Activated T-cell treated with anti-CD3 and anti-CD28 coated beads, Interleukin-2, amount 50 U/mL, for 24 hours (primary cell): ENCODE measurements around the gene OOSP2.
"Not testable (repeated sequence)": the region's sequence is repeated elsewhere in the genome, so short reads cannot be mapped to it uniquely, and the experiment has no call there.

Experiments used
- DNase-seq: peaks from one replicate; pipeline ENCODE4 v3.0.0-alpha.2; 2020
- H3K27ac Mint-ChIP-seq: 2 replicates; pipeline ENCODE4 v1.8.0; 2020; ENCODE audit warnings: mild to moderate bottlenecking, mixed read lengths
- H3K27me3 Mint-ChIP-seq: 2 replicates; pipeline ENCODE4 v1.8.0; 2020; ENCODE audit warnings: mixed read lengths
- H3K36me3 Mint-ChIP-seq: 2 replicates; pipeline ENCODE4 v1.8.0; 2020; ENCODE audit warnings: low read depth, mixed read lengths
- H3K4me1 Mint-ChIP-seq: 2 replicates; pipeline ENCODE4 v1.8.0; 2020; ENCODE audit warnings: low read depth, mixed read lengths
- H3K4me3 Mint-ChIP-seq: 2 replicates; pipeline ENCODE4 v1.8.0; 2020; ENCODE audit warnings: mild to moderate bottlenecking, moderate library complexity, mixed read lengths
- H3K9me3 Mint-ChIP-seq: 2 replicates; pipeline ENCODE4 v1.8.0; 2020; ENCODE audit warnings: mixed read lengths

Gene OOSP2, protein sequence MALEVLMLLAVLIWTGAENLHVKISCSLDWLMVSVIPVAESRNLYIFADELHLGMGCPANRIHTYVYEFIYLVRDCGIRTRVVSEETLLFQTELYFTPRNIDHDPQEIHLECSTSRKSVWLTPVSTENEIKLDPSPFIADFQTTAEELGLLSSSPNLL

DNA sequence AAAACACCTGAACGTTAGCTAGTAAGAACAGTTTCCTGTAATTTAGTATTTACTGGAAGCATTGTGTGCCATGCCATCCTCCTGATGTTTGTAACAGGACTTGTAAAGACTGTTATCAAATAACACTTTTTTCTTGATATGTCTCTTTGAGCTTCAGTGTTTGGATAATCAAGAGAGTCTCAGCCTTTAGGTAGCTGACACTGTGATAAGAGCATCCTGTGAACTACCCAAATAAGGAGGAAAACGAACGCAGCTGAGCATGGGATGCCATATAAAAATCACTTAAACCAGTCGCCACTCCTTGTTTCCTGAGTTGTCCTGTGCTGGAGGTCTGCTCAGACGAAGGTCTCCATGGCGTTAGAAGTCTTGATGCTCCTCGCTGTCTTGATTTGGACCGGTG is at the start of gene OOSP2:
Gene OOSP2, plus strand, starts transcription at position 301 of the 400 bp plus-strand sequence. Its CDS starts 51 bp downstream, at position 352.
- Mint-ChIP-seq H3K36me3 (no peaks in the 10 kb centered on the region), H3K4me3 (no peak within 1 kb of the TSS), H3K27me3 (no peaks in the 10 kb centered on the region), H3K9me3 (no peaks in the 10 kb centered on the region), H3K27ac (no peak within 1 kb of the TSS), H3K4me1 (no peaks in the 10 kb centered on the region)
- no peak for DNase-seq

DNA sequence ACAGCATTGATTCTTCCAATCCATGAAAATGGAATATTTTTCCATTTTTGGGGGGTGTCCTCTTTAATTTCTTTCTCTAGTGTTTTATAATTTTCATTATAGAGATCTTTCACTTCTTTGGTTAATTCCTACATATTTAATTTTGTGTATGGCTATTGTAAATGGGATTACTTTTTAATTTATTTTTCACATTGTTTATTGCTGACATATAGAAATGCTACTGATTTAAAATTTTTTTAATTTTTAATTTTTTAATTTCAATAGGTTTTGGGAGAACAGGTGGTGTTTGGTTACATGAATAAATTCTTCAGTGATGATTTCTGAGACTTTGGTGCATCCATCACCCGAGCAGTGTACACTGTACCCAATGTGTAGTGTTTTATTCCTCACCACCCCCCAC is 49.8 kb upstream of the OOSP2 start:
- Mint-ChIP-seq H3K27me3 (peaks cover 12% of the 10 kb centered on the region), H3K36me3 (no peaks in the 10 kb centered on the region)
- no peak for DNase-seq

DNA sequence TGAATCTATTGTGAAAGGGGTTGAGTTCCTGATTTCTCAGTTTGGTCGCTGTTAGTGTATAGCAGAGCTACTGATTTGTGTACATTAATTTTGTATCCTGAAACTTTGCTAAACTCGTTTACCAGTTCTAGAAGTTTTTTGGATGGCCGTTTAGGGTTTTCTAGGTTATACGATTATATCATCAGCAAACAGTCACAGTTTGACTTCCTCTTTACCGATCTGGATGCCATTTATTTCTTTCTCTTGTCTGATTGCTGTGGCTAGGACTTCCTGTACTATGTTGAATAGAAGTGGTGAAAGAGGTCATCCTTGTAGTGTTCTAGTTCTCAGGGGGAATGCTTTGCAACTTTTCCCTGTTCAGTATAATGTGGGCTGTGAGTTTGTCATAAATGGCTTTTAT is 47.8 kb upstream of the OOSP2 start:
- no peaks in the 10 kb centered on the region for H3K36me3 Mint-ChIP-seq
- H3K27ac Mint-ChIP-seq: no peak overlapping the region
- H3K27me3 Mint-ChIP-seq: peaks cover 7% of the 10 kb centered on the region
- H3K9me3 Mint-ChIP-seq: peaks cover 17% of the 10 kb centered on the region
- H3K4me3 Mint-ChIP-seq: no peak overlapping the region
- no peaks in the 10 kb centered on the region for H3K4me1 Mint-ChIP-seq
- no peak for DNase-seq

More for the DNA sequence above, 49.8 kb upstream of the OOSP2 start:
- Mint-ChIP-seq H3K27ac (no peak overlapping the region), H3K4me1 (no peaks in the 10 kb centered on the region), H3K4me3 (no peak overlapping the region), H3K9me3 (peaks cover 17% of the 10 kb centered on the region)

DNA sequence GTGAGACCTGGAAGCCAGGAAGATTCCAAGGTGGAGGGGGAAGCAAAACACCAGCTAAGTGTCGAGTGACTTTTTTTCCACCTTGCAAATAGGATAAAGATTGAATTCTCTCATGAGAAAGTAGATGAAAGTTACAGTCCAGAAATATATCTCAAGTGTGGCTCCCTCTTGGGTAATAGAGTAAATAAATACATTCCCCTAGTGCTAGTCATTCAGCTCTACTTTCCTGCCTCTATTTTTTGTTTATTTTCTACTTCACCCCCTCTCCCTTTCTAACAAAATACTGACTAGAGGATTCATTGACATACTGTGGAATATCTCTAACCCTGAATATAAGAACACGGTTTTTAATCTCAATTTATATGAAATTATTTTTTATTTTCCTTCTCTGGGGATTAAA is 42.4 kb upstream of the OOSP2 start:
- no peak for DNase-seq
- no peaks in the 10 kb centered on the region for H3K36me3 Mint-ChIP-seq
- no peak overlapping the region for H3K27ac Mint-ChIP-seq
- H3K9me3 Mint-ChIP-seq: no peaks in the 10 kb centered on the region
- peaks cover 27% of the 10 kb centered on the region for H3K27me3 Mint-ChIP-seq
- no peak overlapping the region for H3K4me3 Mint-ChIP-seq
- no peaks in the 10 kb centered on the region for H3K4me1 Mint-ChIP-seq

DNA sequence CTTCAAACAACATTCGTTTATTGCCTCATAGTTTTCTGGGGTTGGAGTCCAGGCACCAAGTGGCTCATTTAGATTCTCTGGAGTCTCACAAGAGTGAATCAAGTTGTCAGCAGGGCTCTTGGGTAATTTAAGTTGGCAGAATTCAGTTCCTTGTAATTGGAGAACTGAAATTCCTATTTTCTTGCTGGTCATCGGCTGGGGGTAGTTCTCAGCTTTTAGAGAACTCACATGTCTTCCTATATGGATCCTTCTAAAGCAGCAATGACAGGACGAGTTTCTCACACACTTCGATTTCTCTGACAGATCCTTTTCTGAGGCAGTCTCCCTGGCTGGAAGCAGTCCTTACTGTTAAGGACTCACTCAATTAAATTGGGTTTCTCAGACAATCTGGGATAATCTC is 40.5 kb upstream of the OOSP2 start:
- Mint-ChIP-seq H3K36me3 (no peaks in the 10 kb centered on the region), H3K4me3 (no peak overlapping the region), H3K4me1 (no peaks in the 10 kb centered on the region), H3K9me3 (no peaks in the 10 kb centered on the region), H3K27me3 (peaks cover 30% of the 10 kb centered on the region), H3K27ac (no peak overlapping the region)
- DNase-seq: no peak

DNA sequence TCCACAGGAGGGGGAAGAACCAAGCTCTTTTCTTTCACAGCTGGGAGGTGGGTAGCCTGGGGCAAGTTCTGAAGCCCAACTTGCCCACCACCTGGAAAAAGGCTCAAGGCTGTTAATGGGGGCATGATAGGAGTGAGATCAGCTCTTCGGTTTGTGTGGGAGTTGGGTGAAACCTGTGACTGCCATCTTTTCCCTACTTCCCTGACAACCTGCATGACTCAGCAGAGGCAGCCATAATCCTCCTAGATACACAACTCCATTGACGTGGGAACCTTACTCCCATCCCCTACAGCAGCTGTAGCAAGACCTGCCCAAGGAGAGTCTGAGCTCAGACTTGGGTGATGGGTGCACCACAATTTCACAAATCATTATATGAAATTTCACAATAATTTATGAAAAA is 36.5 kb upstream of the OOSP2 start:
- no peaks in the 10 kb centered on the region for H3K9me3 Mint-ChIP-seq
- no peak for DNase-seq
- H3K36me3 Mint-ChIP-seq: no peaks in the 10 kb centered on the region
- H3K27me3 Mint-ChIP-seq: peaks cover 19% of the 10 kb centered on the region
- no peak overlapping the region for H3K4me3 Mint-ChIP-seq
- no peak overlapping the region for H3K27ac Mint-ChIP-seq
- no peaks in the 10 kb centered on the region for H3K4me1 Mint-ChIP-seq

DNA sequence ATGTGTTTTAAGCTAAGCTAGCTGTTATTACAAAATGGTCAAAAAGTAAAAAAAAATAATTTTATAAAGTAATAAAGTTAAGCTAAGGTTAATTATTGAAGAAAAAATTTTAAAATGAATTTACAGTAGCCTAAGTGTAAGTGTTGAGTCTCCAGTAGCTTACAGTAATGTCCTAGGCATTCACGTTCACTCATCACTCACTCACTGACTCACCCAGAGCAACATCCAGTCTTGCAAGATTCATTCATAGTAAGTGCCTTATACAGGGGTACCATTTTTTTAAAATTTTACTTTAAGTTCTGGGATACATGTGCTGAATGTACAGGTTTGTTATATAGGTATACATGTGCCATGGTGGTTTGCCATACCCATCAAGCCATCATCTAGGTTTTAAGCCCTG is 34.8 kb upstream of the OOSP2 start:
- H3K4me3 Mint-ChIP-seq: no peak overlapping the region
- no peaks in the 10 kb centered on the region for H3K9me3 Mint-ChIP-seq
- no peaks in the 10 kb centered on the region for H3K36me3 Mint-ChIP-seq
- DNase-seq: no peak
- no peak overlapping the region for H3K27ac Mint-ChIP-seq
- H3K27me3 Mint-ChIP-seq: peaks cover 22% of the 10 kb centered on the region
- H3K4me1 Mint-ChIP-seq: no peaks in the 10 kb centered on the region

DNA sequence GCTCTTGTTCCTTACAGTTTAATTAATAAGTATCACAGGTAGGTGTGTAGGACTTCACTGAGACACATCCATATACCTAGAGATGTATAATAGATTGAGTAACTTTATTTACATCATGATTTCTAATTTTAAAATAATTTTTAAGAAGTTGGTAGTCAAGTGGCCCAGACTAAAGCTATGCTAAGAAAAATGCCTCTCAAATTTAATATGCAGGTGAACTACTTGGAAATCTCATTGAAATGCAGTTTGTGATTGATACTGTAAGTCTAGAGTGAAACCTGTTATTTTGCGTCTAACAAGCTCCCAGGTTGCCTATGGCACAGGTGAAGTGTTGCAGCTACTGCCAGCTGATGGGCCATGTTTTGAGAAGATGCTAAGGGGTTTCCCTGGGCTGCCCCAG is 23.3 kb upstream of the OOSP2 start, which contains the start of gene OOSP4B:
Gene OOSP4B, plus strand, starts transcription at position 301 of the 400 bp plus-strand sequence.
- H3K4me3 Mint-ChIP-seq: no peak within 1 kb of the TSS
- no peaks in the 10 kb centered on the region for H3K4me1 Mint-ChIP-seq
- H3K27ac Mint-ChIP-seq: no peak within 1 kb of the TSS

DNA sequence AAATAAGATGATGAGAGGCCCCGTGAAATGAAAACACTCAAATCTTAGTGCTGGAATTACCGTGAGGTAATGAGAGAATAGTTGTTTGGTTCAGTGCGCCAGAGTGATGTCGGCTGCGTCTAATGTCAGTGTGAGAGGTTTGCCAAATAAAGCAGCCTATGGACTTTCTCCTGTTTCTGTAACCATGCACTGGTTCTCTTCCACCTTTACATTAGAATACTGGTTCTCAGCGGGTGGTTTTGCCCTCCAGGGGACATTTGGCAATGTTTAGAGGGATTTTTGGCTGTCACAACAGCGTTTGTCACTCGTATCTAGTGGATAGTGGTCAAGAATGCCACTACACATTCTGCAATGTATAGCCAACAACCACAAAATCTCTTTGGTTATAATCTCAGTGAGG is 22.2 kb upstream of the OOSP2 start:
- Mint-ChIP-seq H3K36me3 (no peaks in the 10 kb centered on the region), H3K27me3 (peaks cover 12% of the 10 kb centered on the region), H3K4me1 (no peaks in the 10 kb centered on the region), H3K27ac (no peak overlapping the region), H3K4me3 (no peak overlapping the region), H3K9me3 (no peaks in the 10 kb centered on the region)
- DNase-seq: no peak

More for the DNA sequence above, 23.3 kb upstream of the OOSP2 start, which contains the start of gene OOSP4B:
- Mint-ChIP-seq H3K9me3 (no peaks in the 10 kb centered on the region), H3K27me3 (peaks cover 14% of the 10 kb centered on the region), H3K36me3 (no peaks in the 10 kb centered on the region)
- DNase-seq: no peak

DNA sequence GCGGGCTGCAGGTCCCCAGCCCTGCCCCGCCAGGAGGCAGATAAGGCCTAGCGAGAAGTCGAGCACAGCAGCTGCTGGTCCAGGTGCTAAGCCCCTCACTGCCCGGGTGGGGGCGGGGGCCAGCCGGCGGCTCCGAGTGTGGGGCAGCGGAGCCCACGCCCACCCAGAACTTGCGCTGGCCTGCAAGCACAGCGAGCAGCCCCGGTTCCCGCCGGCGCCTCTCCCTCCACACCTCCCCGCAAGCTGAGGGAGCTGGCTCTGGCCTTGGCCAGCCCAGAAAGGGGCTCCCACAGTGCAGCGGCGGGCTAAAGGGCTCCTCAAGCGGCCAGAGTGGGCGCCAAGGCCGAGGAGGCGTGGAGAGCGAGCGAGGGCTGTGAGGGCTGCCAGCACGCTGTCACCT is 19.8 kb upstream of the OOSP2 start:
- H3K4me1 Mint-ChIP-seq, DNase-seq, H3K36me3 Mint-ChIP-seq, H3K27ac Mint-ChIP-seq, H3K4me3 Mint-ChIP-seq, H3K9me3 Mint-ChIP-seq: not testable (repeated sequence)
- peaks cover 13% of the 10 kb centered on the region for H3K27me3 Mint-ChIP-seq

DNA sequence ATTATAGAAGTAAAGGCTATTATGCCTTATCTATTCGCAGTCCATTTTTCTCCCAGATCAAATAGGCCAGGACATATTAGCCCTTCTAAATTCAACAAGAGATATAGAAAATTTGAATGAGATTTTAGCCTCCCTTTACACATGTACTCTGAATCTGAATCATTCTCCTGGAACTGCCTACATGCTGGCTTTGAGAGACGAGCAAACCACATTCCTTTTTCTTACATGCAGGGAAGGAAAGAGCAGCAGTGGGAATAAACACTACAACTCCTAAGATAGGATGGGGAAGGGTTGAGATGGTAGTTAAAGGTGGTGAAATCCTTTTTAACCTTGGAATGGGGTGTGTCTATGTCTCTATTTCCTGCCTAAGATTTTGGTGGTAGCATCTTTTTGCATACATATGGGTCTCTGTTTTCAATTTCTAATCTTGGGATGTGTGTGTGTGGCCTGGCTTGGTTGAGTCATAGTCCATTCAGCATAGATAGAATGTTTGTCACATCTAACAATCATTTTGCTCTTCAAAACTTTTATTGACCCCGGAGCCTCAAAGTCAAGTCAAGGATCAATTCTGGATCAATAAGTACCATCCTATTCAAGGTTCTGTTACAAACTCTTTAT is 11.1 kb upstream of the OOSP2 start:
- H3K27me3 Mint-ChIP-seq: peaks cover 27% of the 10 kb centered on the region
- no peaks in the 10 kb centered on the region for H3K9me3 Mint-ChIP-seq
- H3K4me3 Mint-ChIP-seq: no peak overlapping the region
- DNase-seq: no peak
- no peaks in the 10 kb centered on the region for H3K36me3 Mint-ChIP-seq
- no peak overlapping the region for H3K27ac Mint-ChIP-seq
- H3K4me1 Mint-ChIP-seq: no peaks in the 10 kb centered on the region

DNA sequence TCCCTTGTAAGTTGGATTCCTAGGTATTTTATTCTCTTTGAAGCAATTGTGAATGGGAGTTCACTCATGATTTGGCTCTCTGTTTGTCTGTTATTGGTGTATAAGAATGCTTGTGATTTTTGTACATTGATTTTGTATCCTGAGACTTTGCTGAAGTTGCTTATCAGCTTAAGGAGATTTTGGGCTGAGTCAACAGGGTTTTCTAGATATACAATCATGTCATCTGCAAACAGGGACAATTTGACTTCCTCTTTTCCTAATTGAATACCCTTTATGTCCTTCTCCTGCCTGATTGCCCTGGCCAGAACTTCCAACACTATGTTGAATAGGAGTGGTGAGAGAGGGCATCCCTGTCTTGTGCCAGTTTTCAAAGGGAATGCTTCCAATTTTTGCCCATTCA is 10.2 kb downstream of the OOSP2 start:
- DNase-seq, H3K9me3 Mint-ChIP-seq, H3K27ac Mint-ChIP-seq, H3K36me3 Mint-ChIP-seq, H3K4me1 Mint-ChIP-seq, H3K4me3 Mint-ChIP-seq, H3K27me3 Mint-ChIP-seq: not testable (repeated sequence)

DNA sequence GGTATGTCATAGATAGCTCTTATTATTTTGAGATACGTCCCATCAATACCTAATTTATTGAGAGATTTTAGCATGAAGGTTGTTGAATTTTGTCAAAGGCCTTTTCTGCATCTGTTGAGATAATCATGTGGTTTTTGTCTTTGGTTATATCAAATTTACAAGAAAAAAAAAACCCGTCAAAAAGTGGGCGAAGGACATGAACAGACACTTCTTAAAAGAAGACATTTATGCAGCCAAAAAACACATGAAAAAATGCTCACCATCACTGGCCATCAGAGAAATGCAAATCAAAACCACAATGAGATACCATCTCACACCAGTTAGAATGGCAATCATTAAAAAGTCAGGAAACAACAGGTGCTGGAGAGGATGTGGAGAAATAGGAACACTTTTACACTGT is 10.6 kb downstream of the OOSP2 start:
- not testable (repeated sequence) for H3K36me3 Mint-ChIP-seq, H3K27me3 Mint-ChIP-seq, H3K9me3 Mint-ChIP-seq, H3K4me1 Mint-ChIP-seq, DNase-seq, H3K4me3 Mint-ChIP-seq, H3K27ac Mint-ChIP-seq

DNA sequence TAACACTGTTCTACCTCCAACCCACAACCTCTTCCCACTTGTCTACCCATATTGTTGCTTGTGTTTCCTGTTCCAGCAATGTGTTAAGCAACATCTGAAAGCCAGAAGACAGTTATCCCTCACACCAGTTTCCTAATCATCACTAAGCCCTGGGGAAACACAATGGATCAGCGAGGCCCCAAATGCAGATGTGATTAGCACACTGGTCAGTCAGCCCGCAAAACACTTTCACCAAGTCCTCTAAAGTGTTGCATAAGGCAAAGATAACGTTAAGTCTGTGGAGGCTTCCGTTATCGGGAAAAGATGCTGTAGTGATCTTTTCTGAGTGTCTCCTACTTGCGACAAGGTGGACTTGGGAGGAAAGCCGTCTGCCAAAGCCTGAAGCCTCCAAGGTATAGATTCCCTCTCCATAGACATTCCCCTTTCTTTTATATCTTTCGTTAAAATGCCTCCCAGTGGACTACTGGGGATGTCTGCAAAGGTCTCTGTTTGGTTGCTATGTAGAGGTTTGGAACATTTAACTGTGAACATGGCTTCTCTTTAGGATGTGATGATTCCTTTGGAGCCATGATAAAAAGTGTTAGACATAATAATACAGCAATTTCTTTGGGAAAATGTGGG is 16.2 kb downstream of the OOSP2 start, which contains the start of gene MS4A3:
Gene MS4A3, plus strand, starts transcription at position 317 of the 621 bp plus-strand sequence. CDS start 4,496 bp downstream, outside the sequence.
- Mint-ChIP-seq H3K4me3 (no peak within 1 kb of the TSS), H3K36me3 (no peaks in the 10 kb centered on the region), H3K27ac (no peak within 1 kb of the TSS), H3K4me1 (peaks cover 1% of the 10 kb centered on the region), H3K27me3 (peaks cover 21% of the 10 kb centered on the region), H3K9me3 (no peaks in the 10 kb centered on the region)
- no peak for DNase-seq

DNA sequence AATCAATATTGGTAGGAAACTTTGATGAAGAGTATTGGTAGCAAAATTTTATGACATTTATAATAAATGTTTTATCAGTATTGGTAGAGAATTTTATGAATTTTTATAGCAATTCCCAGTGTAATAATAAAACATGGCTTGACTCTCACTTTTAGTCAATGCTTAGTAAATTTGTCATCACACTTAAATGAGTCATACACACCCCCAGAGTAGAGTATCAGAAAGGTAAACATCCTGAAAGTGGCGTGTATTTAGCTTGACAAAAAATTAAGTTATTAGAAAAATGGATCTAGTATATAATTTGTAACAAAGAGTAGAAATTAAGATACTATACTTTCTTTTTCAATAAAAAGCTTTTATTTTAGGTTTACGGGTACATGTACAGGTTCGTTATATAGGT is 18.8 kb downstream of the OOSP2 start:
- H3K4me3 Mint-ChIP-seq: no peak overlapping the region
- no peaks in the 10 kb centered on the region for H3K9me3 Mint-ChIP-seq
- H3K27me3 Mint-ChIP-seq: peaks cover 21% of the 10 kb centered on the region
- H3K27ac Mint-ChIP-seq: no peak overlapping the region
- peaks cover 1% of the 10 kb centered on the region for H3K4me1 Mint-ChIP-seq
- no peaks in the 10 kb centered on the region for H3K36me3 Mint-ChIP-seq
- no peak for DNase-seq
